Measurements from ENCODE around the gene FILIP1L.

The FILIP1L gene

DNA sequence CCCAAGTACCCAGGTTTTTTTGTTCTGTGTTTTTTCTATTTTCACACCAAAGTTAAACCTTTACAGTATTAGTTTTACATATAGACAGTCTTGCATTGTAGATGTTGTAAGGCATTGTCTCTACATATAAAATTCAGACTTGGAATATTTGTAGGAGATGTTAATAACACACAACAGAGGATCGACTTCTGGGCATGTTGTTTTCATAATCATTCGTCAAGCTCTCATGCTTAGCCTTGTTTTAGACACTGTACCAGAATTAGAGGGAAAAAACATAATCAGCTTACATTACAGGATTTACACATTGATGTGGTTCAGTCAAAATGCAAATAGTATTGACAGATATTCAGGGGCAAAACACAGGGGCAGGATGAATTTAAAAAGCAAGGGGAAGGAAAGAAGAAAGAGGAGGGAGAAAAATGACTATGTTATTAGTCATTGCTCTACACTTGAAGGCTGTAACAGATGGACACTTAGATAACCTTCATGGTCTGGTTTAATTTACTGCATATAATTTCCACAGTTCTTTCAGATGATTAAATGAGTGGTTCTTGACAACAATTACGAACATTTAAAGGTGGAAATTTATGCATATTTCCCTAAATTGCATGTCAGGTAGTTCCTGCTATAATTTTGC lies 289.2 kb downstream of the FILIP1L start:
- no peaks in the 10 kb centered on the region for H3K27me3 ChIP-seq (replicated peaks in 2 of 5; ENCODE audit: control insufficient read depth in 4 of 5, insufficient read depth in 5 of 5, low read length in 4 of 5)
- H3K4me3 ChIP-seq (ENCODE audit: control insufficient read depth in 1 of 7, extremely low read depth in 1 of 7, insufficient read depth in 4 of 7, low read depth in 2 of 7, low read length in 6 of 7) = peak overlapping the region in 1 of 7 experiments; percentile 34
- H3K36me3 ChIP-seq (ENCODE audit: control insufficient read depth in 4 of 4, insufficient read depth in 4 of 4, low read length in 3 of 4) = no peaks in the 10 kb centered on the region
- H3K4me1 ChIP-seq (ENCODE audit: control extremely low read depth in 1 of 4, control insufficient read depth in 4 of 4, insufficient read depth in 4 of 4, low read length in 3 of 4) = peaks cover 3 to 19% (median 6%) of the 10 kb centered on the region in 4 experiments
- H3K9me3 ChIP-seq (ENCODE audit: control extremely low read depth in 1 of 5, control insufficient read depth in 4 of 5, insufficient read depth in 2 of 5, low read depth in 1 of 5, low read length in 4 of 5) = no peaks in the 10 kb centered on the region
- ChIA-PET CTCF (no interaction called here), POLR2A (no interaction called here)
- peak overlapping the region in 1 of 2 experiments; percentile 35 for H3K27ac ChIP-seq (ENCODE audit: insufficient read depth in 1 of 2, low read depth in 1 of 2, low read length in 2 of 2, poor library complexity in 1 of 2, severe bottlenecking in 2 of 2)
- WGBS (ENCODE audit: insufficient coverage) = 30% methylated on average over 2 of the region's 3 CpGs
- DNase-seq = peak; percentile 51 to 92 (median 80)

DNA sequence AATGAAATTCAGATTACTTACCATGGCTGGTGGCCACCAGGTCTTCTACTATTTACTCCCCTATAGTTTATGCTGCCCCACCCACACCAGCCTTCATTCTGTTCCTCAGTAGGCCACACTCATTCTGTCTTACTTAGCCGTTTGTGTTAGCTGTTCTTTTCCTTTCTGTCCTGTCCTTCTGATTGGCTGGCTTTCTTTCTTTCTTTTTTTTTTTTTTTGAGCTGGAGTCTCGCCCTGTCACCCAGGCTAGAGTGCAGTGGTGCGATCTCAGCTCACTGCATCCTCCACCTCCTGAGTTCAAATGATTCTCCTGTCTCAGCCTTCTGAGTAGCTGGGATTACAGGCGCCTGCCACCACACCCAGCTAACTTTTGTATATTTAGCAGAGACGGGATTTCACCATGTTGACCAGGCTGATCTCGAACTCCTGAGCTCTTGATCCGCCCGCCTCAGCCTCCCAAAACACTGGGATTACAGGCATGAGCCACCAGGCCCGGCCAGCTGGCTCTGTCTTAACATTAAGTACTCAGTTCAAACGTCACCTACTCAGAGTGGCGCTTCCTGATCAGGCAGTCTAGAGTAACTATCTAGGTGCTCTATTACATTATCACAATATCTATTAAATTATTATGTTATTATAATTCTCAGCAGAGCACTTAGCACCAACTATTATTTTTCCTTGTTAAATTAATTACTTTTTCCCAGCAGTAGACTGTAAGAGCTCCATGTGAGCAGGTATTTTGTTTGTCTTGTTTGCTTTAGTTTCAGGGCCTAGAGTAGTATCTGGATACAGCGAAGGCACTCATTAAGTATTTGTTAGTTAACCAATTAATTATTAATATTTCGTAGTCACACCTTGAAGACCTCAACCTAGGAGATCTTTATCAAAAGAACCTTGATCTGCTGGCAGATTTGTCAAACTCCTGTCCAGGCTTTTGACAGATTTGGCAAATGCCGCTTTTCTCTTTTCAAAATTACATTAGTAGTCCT lies 290.3 kb downstream of the FILIP1L start:
- 89% methylated on average over 6 of the region's 14 CpGs for WGBS (ENCODE audit: insufficient coverage)
- Histone ChIP-seq H3K27me3 (replicated peaks in 2 of 5; ENCODE audit: control insufficient read depth in 4 of 5, insufficient read depth in 5 of 5, low read length in 4 of 5) (no peaks in the 10 kb centered on the region), H3K4me3 (ENCODE audit: control insufficient read depth in 1 of 7, extremely low read depth in 1 of 7, insufficient read depth in 4 of 7, low read depth in 2 of 7, low read length in 6 of 7) (no peak overlapping the region), H3K27ac (ENCODE audit: insufficient read depth in 1 of 2, low read depth in 1 of 2, low read length in 2 of 2, poor library complexity in 1 of 2, severe bottlenecking in 2 of 2) (peak overlapping the region in 1 of 2 experiments; percentile 35), H3K9me3 (ENCODE audit: control extremely low read depth in 1 of 5, control insufficient read depth in 4 of 5, insufficient read depth in 2 of 5, low read depth in 1 of 5, low read length in 4 of 5) (no peaks in the 10 kb centered on the region), H3K36me3 (ENCODE audit: control insufficient read depth in 4 of 4, insufficient read depth in 4 of 4, low read length in 3 of 4) (peaks cover 0 to under 1% (median 0%) of the 10 kb centered on the region in 4 experiments), H3K4me1 (ENCODE audit: control extremely low read depth in 1 of 4, control insufficient read depth in 4 of 4, insufficient read depth in 4 of 4, low read length in 3 of 4) (peaks cover 3 to 22% (median 6%) of the 10 kb centered on the region in 4 experiments)
- ChIA-PET POLR2A (no interaction called here), CTCF (interaction anchor here (0.7 to 2.1 kb wide), 5 partner anchors 7 to 402 kb away, joined by 3 to 12 read pairs (median 7); no protein-coding TSS in a partner anchor)
- no peak for DNase-seq

DNA sequence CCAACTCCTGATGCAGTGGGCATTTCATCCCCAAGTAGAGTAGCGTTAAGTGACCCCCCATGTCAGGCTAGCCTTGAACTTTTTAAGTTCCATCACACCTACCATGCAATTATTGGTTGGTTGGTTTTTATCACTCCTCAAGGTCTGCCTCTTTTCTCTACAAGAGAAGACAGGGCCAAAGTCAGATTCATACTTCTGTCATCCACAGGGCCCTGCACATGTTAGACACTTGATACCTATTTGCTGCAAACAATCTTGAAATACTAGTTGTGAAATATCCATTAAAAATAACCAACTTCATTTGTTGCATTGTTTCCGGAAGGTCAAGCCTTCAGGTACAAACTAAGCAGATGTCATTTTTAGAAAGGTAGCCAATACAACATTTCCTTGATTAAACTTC lies 295.5 kb downstream of the FILIP1L start:
- CTCF ChIA-PET = interaction anchor here (1.9 to 2.0 kb wide), 2 partner anchors 12 to 435 kb away, joined by 6 to 8 read pairs; no protein-coding TSS in a partner anchor
- Histone ChIP-seq H3K27me3 (replicated peaks in 2 of 5; ENCODE audit: control insufficient read depth in 4 of 5, insufficient read depth in 5 of 5, low read length in 4 of 5) (no peaks in the 10 kb centered on the region), H3K27ac (ENCODE audit: insufficient read depth in 1 of 2, low read depth in 1 of 2, low read length in 2 of 2, poor library complexity in 1 of 2, severe bottlenecking in 2 of 2) (no peak overlapping the region), H3K9me3 (ENCODE audit: control extremely low read depth in 1 of 5, control insufficient read depth in 4 of 5, insufficient read depth in 2 of 5, low read depth in 1 of 5, low read length in 4 of 5) (no peaks in the 10 kb centered on the region), H3K4me3 (ENCODE audit: control insufficient read depth in 1 of 7, extremely low read depth in 1 of 7, insufficient read depth in 4 of 7, low read depth in 2 of 7, low read length in 6 of 7) (peak overlapping the region in 4 of 7 experiments; percentile 84 to 98 (median 92)), H3K4me1 (ENCODE audit: control extremely low read depth in 1 of 4, control insufficient read depth in 4 of 4, insufficient read depth in 4 of 4, low read length in 3 of 4) (peaks cover 12 to 24% (median 15%) of the 10 kb centered on the region in 4 experiments), H3K36me3 (ENCODE audit: control insufficient read depth in 4 of 4, insufficient read depth in 4 of 4, low read length in 3 of 4) (peaks cover 0 to 3% (median 0%) of the 10 kb centered on the region in 4 experiments)
- DNase-seq = no peak
- 100% methylated on average over 2 of the region's 2 CpGs for WGBS (ENCODE audit: insufficient coverage)
- POLR2A ChIA-PET = no interaction called here

DNA sequence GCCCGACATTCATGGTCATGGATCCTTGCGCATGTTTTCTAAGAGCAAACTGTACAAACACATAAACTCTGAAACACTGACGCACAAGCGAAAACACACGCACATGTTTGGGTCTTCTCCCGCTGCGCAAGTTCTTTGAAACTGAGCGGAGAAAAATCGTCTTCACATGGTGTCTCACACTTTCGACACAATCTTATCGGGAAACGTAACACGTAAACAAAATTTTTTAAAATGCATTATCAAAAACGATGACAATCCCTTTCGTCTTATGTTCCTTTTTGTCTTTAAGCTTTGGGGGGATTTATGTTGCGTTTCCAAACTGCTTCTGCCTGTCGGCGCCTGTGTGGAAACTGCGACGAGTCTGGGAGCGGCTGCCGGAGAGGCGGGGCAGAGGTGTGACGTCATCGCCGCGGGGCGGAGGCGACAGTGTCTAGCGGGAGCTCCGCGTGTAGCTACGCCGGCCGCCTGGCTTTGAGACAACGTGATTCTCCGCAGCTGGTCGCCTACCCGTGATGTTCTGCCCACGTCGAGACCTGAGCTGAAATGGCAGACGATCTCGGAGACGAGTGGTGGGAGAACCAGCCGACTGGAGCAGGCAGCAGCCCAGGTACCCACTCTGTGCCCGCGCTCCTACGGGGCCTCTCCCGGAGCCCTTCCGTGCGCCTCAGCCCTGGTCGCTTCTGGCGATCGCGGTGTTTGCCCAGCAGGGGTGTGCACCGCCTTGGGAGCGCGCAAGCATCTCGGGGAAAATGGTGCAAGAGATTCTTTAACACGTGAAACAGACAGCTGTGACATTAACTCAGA lies 296.7 kb downstream of the FILIP1L start, which contains the start of gene CMSS1:
Gene CMSS1 (plus strand): TSS at position 426 of the 804 bp plus-strand sequence.
- peaks cover 0 to 3% (median 0%) of the 10 kb centered on the region in 4 experiments for H3K36me3 ChIP-seq (ENCODE audit: control insufficient read depth in 4 of 4, insufficient read depth in 4 of 4, low read length in 3 of 4)
- no peaks in the 10 kb centered on the region for H3K27me3 ChIP-seq (replicated peaks in 2 of 5; ENCODE audit: control insufficient read depth in 4 of 5, insufficient read depth in 5 of 5, low read length in 4 of 5)
- H3K9me3 ChIP-seq (ENCODE audit: control extremely low read depth in 1 of 5, control insufficient read depth in 4 of 5, insufficient read depth in 2 of 5, low read depth in 1 of 5, low read length in 4 of 5) = no peaks in the 10 kb centered on the region
- H3K4me3 ChIP-seq (ENCODE audit: control insufficient read depth in 1 of 7, extremely low read depth in 1 of 7, insufficient read depth in 4 of 7, low read depth in 2 of 7, low read length in 6 of 7) = peak within 1 kb of the TSS; percentile 71 to 98 (median 90)
- peak within 1 kb of the TSS; percentile 99 for H3K27ac ChIP-seq (ENCODE audit: insufficient read depth in 1 of 2, low read depth in 1 of 2, low read length in 2 of 2, poor library complexity in 1 of 2, severe bottlenecking in 2 of 2)
- peak; percentile 94 to 96 (median 96) for DNase-seq
- H3K4me1 ChIP-seq (ENCODE audit: control extremely low read depth in 1 of 4, control insufficient read depth in 4 of 4, insufficient read depth in 4 of 4, low read length in 3 of 4) = peaks cover 12 to 24% (median 15%) of the 10 kb centered on the region in 4 experiments
- POLR2A ChIA-PET = interaction anchor here (0.5 to 0.6 kb wide), 2 partner anchors 53 to 531 kb away, joined by 3 read pairs; no protein-coding TSS in a partner anchor
- WGBS (ENCODE audit: insufficient coverage) = 0% methylated on average over 54 of the region's 60 CpGs
- CTCF ChIA-PET = interaction anchor here (0.8 to 2.0 kb wide), 4 partner anchors 12 to 437 kb away, joined by 4 to 8 read pairs (median 5); no protein-coding TSS in a partner anchor

DNA sequence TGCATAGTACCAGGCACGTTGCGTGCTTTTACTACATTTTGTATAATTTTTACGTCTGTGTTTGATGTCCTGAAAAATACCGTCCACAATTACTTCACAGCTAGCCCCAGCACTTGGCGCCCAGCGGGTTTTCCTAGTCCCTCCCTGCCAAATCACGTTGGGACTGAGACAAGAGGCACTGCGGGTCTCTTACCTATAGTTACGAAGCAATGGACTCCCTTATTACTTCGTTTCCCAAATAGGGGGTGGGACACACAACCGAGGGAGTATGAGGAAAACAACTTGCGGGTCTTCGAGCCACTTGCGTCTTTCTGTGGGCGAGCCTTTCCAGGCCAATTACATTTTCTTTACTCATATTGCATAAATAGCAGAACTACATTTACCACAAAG lies 297.3 kb downstream of the FILIP1L start:
- no peak for DNase-seq
- Histone ChIP-seq H3K4me1 (ENCODE audit: control extremely low read depth in 1 of 4, control insufficient read depth in 4 of 4, insufficient read depth in 4 of 4, low read length in 3 of 4) (peaks cover 12 to 24% (median 15%) of the 10 kb centered on the region in 4 experiments), H3K9me3 (ENCODE audit: control extremely low read depth in 1 of 5, control insufficient read depth in 4 of 5, insufficient read depth in 2 of 5, low read depth in 1 of 5, low read length in 4 of 5) (no peaks in the 10 kb centered on the region), H3K36me3 (ENCODE audit: control insufficient read depth in 4 of 4, insufficient read depth in 4 of 4, low read length in 3 of 4) (peaks cover 0 to 3% (median 0%) of the 10 kb centered on the region in 4 experiments), H3K27ac (ENCODE audit: insufficient read depth in 1 of 2, low read depth in 1 of 2, low read length in 2 of 2, poor library complexity in 1 of 2, severe bottlenecking in 2 of 2) (peak overlapping the region; percentile 99), H3K27me3 (replicated peaks in 2 of 5; ENCODE audit: control insufficient read depth in 4 of 5, insufficient read depth in 5 of 5, low read length in 4 of 5) (no peaks in the 10 kb centered on the region), H3K4me3 (ENCODE audit: control insufficient read depth in 1 of 7, extremely low read depth in 1 of 7, insufficient read depth in 4 of 7, low read depth in 2 of 7, low read length in 6 of 7) (peak overlapping the region in 6 of 7 experiments; percentile 84 to 98 (median 90))
- 0% methylated on average over 10 of the region's 15 CpGs for WGBS (ENCODE audit: insufficient coverage)
- ChIA-PET CTCF (interaction anchor here (1.0 to 2.0 kb wide), 2 partner anchors 12 to 14 kb away, joined by 4 to 8 read pairs; no protein-coding TSS in a partner anchor), POLR2A (interaction anchor here (0.6 kb wide), 1 partner anchor 532 kb away, joined by 3 read pairs; no protein-coding TSS in a partner anchor)

DNA sequence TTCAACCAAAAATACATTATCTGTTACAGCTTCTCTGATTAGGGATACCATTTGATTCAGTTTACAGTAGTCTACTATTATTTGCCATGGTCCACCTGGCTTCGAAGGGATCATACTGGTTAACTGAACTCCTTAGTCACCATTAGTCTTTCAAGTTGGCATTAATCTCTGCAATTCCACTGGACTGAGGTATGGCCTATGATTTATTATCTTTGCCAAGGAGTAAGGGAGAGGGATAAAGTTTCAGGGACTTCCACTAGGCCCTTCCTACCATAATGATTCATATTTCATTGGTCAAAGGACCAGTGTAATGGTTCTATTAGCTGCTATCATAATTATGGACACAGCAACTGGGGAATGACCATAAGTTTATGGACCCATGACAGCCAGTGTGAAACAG lies 303.9 kb downstream of the FILIP1L start:
- 100% methylated on average over 1 of the region's 1 CpG for WGBS (ENCODE audit: insufficient coverage)
- CTCF ChIA-PET = no interaction called here

More for the DNA sequence above, 303.9 kb downstream of the FILIP1L start:
- H3K9me3 ChIP-seq (ENCODE audit: control extremely low read depth in 1 of 5, control insufficient read depth in 4 of 5, insufficient read depth in 2 of 5, low read depth in 1 of 5, low read length in 4 of 5) = peaks cover 0 to 7% (median 3%) of the 10 kb centered on the region in 5 experiments
- H3K27ac ChIP-seq (ENCODE audit: insufficient read depth in 1 of 2, low read depth in 1 of 2, low read length in 2 of 2, poor library complexity in 1 of 2, severe bottlenecking in 2 of 2) = no peak overlapping the region
- no peak for DNase-seq
- no peaks in the 10 kb centered on the region for H3K36me3 ChIP-seq (ENCODE audit: control insufficient read depth in 4 of 4, insufficient read depth in 4 of 4, low read length in 3 of 4)
- H3K27me3 ChIP-seq (replicated peaks in 2 of 5; ENCODE audit: control insufficient read depth in 4 of 5, insufficient read depth in 5 of 5, low read length in 4 of 5) = no peaks in the 10 kb centered on the region
- no peak overlapping the region for H3K4me3 ChIP-seq (ENCODE audit: control insufficient read depth in 1 of 7, extremely low read depth in 1 of 7, insufficient read depth in 4 of 7, low read depth in 2 of 7, low read length in 6 of 7)
- H3K4me1 ChIP-seq (ENCODE audit: control extremely low read depth in 1 of 4, control insufficient read depth in 4 of 4, insufficient read depth in 4 of 4, low read length in 3 of 4) = no peaks in the 10 kb centered on the region
- POLR2A ChIA-PET = no interaction called here

Data from common myeloid progenitor, CD34-positive (primary cell).